Measurements from ENCODE around the gene TTLL1. TPM values are rescaled to one million over a fixed set of nuclear protein-coding genes. Genes with fewer than 3 reads are reported as not detected.

Gene TTLL1
- total RNA-seq, 2 experiments from 2014 or later = 4.2 to 6.0 TPM

DNA sequence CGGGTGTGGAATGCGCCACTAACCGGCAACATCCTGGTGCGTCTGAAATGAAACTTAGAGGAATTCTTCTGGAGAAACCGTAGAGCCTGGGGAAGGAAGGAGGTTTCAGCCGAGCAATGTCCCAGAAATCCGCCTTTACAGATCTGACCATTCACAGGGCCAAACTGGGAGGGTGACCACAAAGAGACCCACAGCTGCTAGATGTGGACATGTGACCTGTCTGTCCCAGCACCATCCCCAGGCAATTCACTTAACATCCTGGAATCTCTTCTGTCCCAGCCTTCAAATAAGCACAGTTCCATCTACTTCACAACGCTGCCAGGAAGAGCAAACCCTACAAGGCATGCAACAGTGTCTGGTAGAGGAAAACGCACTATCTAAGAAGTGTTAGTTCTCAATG, 44.2 kb upstream of the TTLL1 start:
- ChIA-PET POLR2A (interaction anchor here (1.2 kb wide), 1 partner anchor 53 kb away, joined by 3 read pairs; no protein-coding TSS in a partner anchor), CTCF (no interaction called here)
- Mint-ChIP-seq H3K36me3 (ENCODE audit: low read depth) (peaks cover 28% of the 10 kb centered on the region), H3K27me3 (no peaks in the 10 kb centered on the region), H3K27ac (no peak overlapping the region), H3K4me3 (no peak overlapping the region), H3K4me1 (ENCODE audit: low read depth) (peaks cover 5% of the 10 kb centered on the region), H3K9me3 (no peaks in the 10 kb centered on the region)
- TF ChIP-seq, protein P1, sequence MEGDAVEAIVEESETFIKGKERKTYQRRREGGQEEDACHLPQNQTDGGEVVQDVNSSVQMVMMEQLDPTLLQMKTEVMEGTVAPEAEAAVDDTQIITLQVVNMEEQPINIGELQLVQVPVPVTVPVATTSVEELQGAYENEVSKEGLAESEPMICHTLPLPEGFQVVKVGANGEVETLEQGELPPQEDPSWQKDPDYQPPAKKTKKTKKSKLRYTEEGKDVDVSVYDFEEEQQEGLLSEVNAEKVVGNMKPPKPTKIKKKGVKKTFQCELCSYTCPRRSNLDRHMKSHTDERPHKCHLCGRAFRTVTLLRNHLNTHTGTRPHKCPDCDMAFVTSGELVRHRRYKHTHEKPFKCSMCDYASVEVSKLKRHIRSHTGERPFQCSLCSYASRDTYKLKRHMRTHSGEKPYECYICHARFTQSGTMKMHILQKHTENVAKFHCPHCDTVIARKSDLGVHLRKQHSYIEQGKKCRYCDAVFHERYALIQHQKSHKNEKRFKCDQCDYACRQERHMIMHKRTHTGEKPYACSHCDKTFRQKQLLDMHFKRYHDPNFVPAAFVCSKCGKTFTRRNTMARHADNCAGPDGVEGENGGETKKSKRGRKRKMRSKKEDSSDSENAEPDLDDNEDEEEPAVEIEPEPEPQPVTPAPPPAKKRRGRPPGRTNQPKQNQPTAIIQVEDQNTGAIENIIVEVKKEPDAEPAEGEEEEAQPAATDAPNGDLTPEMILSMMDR (IDR thresholded peaks at IDR 0.05) = no peak
- ATAC-seq (no peak), DNase-seq (no peak)
- intact Hi-C loops (cut with micrococcal nuclease) = no loop called here

DNA sequence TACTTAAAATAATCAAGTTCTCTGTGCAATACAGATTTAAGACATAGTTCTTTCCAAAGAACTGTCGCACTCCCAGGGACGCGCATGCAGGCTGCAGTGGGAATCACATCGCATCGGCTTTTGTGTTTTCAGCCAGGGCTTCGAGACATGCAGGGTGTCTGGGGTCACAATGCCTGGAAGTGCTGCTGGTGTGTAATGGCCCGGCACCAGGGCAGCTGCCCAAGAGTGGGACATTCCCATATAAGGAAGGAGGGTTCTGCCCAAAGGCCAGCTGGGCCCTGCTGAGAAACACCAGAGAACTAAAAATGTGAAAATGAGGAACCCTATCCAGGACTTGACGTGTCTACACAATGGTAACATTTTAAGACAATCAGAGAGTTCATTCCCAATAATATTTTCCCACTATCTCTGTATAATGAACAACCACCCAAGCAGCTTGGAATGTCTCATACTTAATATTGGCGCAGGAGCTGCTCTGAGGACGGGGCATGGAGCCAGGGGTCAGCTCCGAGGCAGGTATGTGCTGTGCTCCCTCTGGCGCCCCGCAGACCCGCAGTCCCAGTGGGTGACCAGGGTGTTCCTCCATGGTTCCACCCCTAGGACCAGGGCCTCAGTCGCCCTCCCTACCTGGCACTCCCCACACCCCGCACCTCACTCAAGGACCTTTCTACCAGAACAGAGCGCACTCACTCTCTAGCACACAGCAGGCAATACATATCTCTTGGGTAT, 42.7 kb upstream of the TTLL1 start:
- Mint-ChIP-seq H3K9me3 (no peaks in the 10 kb centered on the region), H3K4me1 (ENCODE audit: low read depth) (peaks cover 15% of the 10 kb centered on the region), H3K36me3 (ENCODE audit: low read depth) (peaks cover 26% of the 10 kb centered on the region), H3K27me3 (no peaks in the 10 kb centered on the region), H3K27ac (no peak overlapping the region), H3K4me3 (no peak overlapping the region)
- POLR2A ChIA-PET = interaction anchor here (0.9 kb wide), 1 partner anchor 517 kb away, joined by 3 read pairs; the partner anchor contains the start of gene POLDIP3
- DNase-seq = no peak
- CTCF ChIA-PET = no interaction called here
- TF ChIP-seq, protein P1 (IDR thresholded peaks at IDR 0.05) = no peak
- ATAC-seq = no peak
- intact Hi-C loops (cut with micrococcal nuclease) = no loop called here

DNA sequence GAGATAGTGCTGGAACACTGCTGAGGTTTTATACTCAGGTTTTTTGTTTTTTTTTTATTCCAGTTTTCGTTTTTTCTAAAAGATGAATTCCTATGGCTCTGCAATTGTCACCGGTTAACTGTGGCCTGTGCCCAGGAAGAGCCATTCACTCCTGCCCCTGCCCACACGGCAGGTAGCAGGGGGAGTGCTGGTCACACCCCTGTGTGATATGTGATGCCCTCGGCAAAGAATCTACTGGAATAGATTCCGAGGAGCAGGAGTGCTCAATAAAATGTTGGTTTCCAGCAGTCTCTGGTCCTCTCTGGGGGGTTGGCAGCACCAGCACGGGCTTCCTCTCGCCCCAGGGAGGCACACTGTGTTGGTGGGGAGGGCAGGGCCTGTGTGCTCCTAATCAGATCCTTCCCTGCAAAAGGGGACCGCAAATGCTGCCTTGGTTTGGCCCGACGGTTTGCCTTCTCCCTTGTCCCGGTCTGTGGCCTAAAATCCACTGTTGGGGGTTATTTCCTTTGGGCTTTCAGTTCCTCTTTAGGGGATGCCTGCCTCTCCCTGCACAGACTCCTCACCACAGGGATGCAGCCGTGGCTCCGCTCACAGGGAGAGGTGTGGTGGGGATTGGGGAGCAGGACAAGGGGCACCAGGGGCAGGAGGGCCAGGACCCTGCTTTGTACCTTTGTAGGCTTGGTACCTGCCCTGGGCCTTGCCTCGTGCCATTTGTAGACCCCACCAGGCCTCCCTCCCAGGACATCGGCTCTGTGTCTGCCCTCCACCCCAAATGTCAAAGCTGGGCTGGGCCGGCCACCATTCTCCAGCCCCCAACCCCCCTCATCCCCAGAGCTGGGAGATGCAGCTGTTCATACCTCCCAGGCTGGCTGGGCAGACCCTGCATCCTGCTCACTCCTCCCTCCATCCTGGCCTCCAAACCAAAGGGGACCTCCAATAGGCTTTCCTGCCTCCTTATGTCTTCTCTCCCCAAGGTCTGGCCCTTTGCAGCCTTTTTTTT, 40.5 kb upstream of the TTLL1 start:
- H3K4me1 Mint-ChIP-seq (ENCODE audit: low read depth) = peaks cover 17% of the 10 kb centered on the region
- intact Hi-C loops (cut with micrococcal nuclease) = no loop called here
- no peak overlapping the region for H3K4me3 Mint-ChIP-seq
- POLR2A ChIA-PET = interaction anchor here (1.1 kb wide), 1 partner anchor 165 kb away, joined by 3 read pairs; no protein-coding TSS in a partner anchor
- H3K36me3 Mint-ChIP-seq (ENCODE audit: low read depth) = peaks cover 22% of the 10 kb centered on the region
- ATAC-seq (no peak), DNase-seq (no peak)
- CTCF ChIA-PET = interaction anchor here (0.7 kb wide), 1 partner anchor 9 kb away, joined by 3 read pairs; no protein-coding TSS in a partner anchor
- no peaks in the 10 kb centered on the region for H3K9me3 Mint-ChIP-seq
- H3K27me3 Mint-ChIP-seq = no peaks in the 10 kb centered on the region
- no peak overlapping the region for H3K27ac Mint-ChIP-seq
- TF ChIP-seq, protein P1 (IDR thresholded peaks at IDR 0.05) = no peak

DNA sequence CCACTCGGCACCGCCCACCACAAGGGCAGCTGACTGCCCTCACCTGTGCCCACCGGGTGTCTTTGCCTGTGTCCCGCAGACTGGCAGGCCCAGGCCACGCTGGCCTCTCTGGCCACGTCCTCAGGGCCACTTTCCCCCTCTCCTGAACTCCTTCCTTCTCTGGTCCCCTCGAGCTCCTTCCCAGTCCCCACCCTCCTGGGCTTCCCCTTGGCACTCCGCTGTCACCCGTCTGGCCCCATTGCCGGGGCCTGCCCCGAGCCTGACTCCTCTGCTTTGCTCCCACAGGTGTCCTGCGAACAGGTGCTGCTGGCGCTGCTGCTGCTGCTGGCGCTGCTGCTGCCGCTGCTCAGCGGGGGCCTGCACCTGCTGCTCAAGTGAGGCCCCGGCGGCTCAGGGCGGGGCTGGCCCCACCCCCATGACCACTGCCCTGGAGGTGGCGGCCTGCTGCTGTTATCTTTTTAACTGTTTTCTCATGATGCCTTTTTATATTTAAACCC, 39.8 kb upstream of the TTLL1 start:
- ATAC-seq (no peak), DNase-seq (peak; percentile 14)
- intact Hi-C loops (cut with micrococcal nuclease) = no loop called here
- CTCF ChIA-PET = no interaction called here
- POLR2A ChIA-PET = no interaction called here
- H3K9me3 Mint-ChIP-seq = no peaks in the 10 kb centered on the region
- H3K27ac Mint-ChIP-seq = no peak overlapping the region
- H3K4me3 Mint-ChIP-seq = no peak overlapping the region
- H3K4me1 Mint-ChIP-seq (ENCODE audit: low read depth) = peaks cover 17% of the 10 kb centered on the region
- H3K36me3 Mint-ChIP-seq (ENCODE audit: low read depth) = peaks cover 17% of the 10 kb centered on the region
- TF ChIP-seq, protein P1 (IDR thresholded peaks at IDR 0.05) = no peak
- H3K27me3 Mint-ChIP-seq = no peaks in the 10 kb centered on the region
